GM23338 (cell line): ENCODE results near the gene CUEDC1. TPM values are rescaled to one million over a fixed set of nuclear protein-coding genes. Genes with fewer than 3 reads are reported as not detected.

ENCODE experiments used
- ATAC-seq: fragments of 200-7000 bp; cut with Tn5 transposase; 3 replicates; pipeline ENCODE4 v1.9.1; 2020
- DNase-seq: peaks from one replicate; pipeline ENCODE4 v3.0.0-alpha.2; 2015; ENCODE audit warnings: low spot score
- H2AFZ ChIP-seq: fragments of 200-600 bp; sonication (generic); 2 replicates; pipeline ENCODE4 v1.8.0; 2016; ENCODE audit warnings: antibody characterized with exemption, mild to moderate bottlenecking, moderate library complexity
- H3F3A ChIP-seq: fragments of 200-600 bp; sonication (generic); replicated peaks from 2 replicates; pipeline ENCODE4 v1.8.0; 2017; ENCODE audit warnings: antibody characterized with exemption, mixed run types, low read depth
- H3K27ac ChIP-seq: fragments of 200-600 bp; sonication (generic); 2 replicates; pipeline ENCODE4 v1.6.1; 2016; ENCODE audit warnings: low read depth
- H3K27me3 ChIP-seq: fragments of 200-600 bp; sonication (generic); 2 replicates; pipeline ENCODE4 v1.8.0; 2016; ENCODE audit warnings: mild to moderate bottlenecking, mixed run types, moderate library complexity; ENCODE audit not compliant: insufficient read depth
- H3K36me3 ChIP-seq: fragments of 200-600 bp; sonication (generic); 2 replicates; pipeline ENCODE4 v1.8.0; 2016; ENCODE audit warnings: mild to moderate bottlenecking; ENCODE audit not compliant: insufficient read depth
- H3K4me1 ChIP-seq: fragments of 200-600 bp; sonication (generic); 2 replicates; pipeline ENCODE4 v1.8.0; 2016; ENCODE audit warnings: mild to moderate bottlenecking, moderate library complexity; ENCODE audit not compliant: insufficient read depth
- H3K4me2 ChIP-seq: fragments of 200-600 bp; sonication (generic); 2 replicates; pipeline ENCODE4 v1.7.1; 2017; ENCODE audit warnings: mixed run types
- H3K4me3 ChIP-seq: fragments of 200-600 bp; sonication (generic); 2 replicates; pipeline ENCODE4 v1.6.1; 2016; ENCODE audit warnings: mixed run types
- H3K79me2 ChIP-seq: fragments of 200-600 bp; sonication (generic); replicated peaks from 2 replicates; pipeline ENCODE4 v1.8.0; 2017; ENCODE audit warnings: mild to moderate bottlenecking; ENCODE audit not compliant: insufficient read depth
- H3K9me2 ChIP-seq: fragments of 200-600 bp; sonication (generic); 2 replicates; pipeline ENCODE4 v1.8.0; 2017; ENCODE audit not compliant: insufficient read depth
- H4K20me1 ChIP-seq: fragments of 200-600 bp; sonication (generic); replicated peaks from 2 replicates; pipeline ENCODE4 v1.8.0; 2017; ENCODE audit warnings: mild to moderate bottlenecking; ENCODE audit not compliant: insufficient read depth
- H3K27ac Mint-ChIP-seq: 2 replicates; pipeline ENCODE4 v1.8.0; 2020; ENCODE audit warnings: inconsistent platforms, mild to moderate bottlenecking, moderate library complexity, mixed read lengths
- H3K27me3 Mint-ChIP-seq: 3 replicates; pipeline ENCODE4 v1.8.0; 2022; ENCODE audit warnings: low read depth, mild to moderate bottlenecking, moderate library complexity, mixed read lengths, inconsistent platforms; ENCODE audit not compliant: insufficient read depth, poor library complexity
- H3K36me3 Mint-ChIP-seq: 3 replicates; pipeline ENCODE4 v1.8.0; 2021; ENCODE audit warnings: low read depth, mild to moderate bottlenecking, inconsistent platforms, moderate library complexity, mixed read lengths
- H3K4me1 Mint-ChIP-seq: 3 replicates; pipeline ENCODE4 v1.8.0; 2020; ENCODE audit warnings: mild to moderate bottlenecking, inconsistent platforms, mixed read lengths
- H3K4me3 Mint-ChIP-seq: 3 replicates; pipeline ENCODE4 v1.8.0; 2021; ENCODE audit warnings: moderate library complexity, mild to moderate bottlenecking, inconsistent platforms, mixed read lengths
- H3K9me3 Mint-ChIP-seq: 3 replicates; pipeline ENCODE4 v1.8.0; 2020; ENCODE audit warnings: moderate library complexity, mild to moderate bottlenecking, inconsistent platforms, mixed read lengths
- CREB1 ChIP-seq: fragments of 250-450 bp; sonication (Bioruptor Pico); IDR thresholded peaks from 2 replicates; pipeline ENCODE4 v1.5.0; 2020; ENCODE audit warnings: low read depth, mild to moderate bottlenecking, moderate library complexity
- CTCF ChIP-seq, 2 experiments: fragments of 200-600 bp in 1 of 2; sonication (generic) in 1 of 2; conservative IDR thresholded peaks; 2 replicates each; pipeline versions ENCODE4 v1.5.1 to v1.6.1; 2016 to 2017; ENCODE audit warnings: antibody characterized with exemption in 2 of 2, low read depth in 2 of 2, mild to moderate bottlenecking in 2 of 2, moderate library complexity in 1 of 2
- ETS1 ChIP-seq: IDR thresholded peaks from 2 replicates; pipeline ENCODE4 v1.6.1; 2016; ENCODE audit warnings: antibody characterized with exemption
- EZH2 ChIP-seq: fragments of 200-600 bp; sonication (generic); IDR thresholded peaks from one replicate; pipeline ENCODE4 v1.8.0; 2017; ENCODE audit warnings: antibody characterized with exemption, mild to moderate bottlenecking, low read depth; ENCODE audit not compliant: unreplicated experiment
- EZH2phosphoT487 ChIP-seq: fragments of 200-600 bp; sonication (generic); IDR thresholded peaks from one replicate; pipeline ENCODE4 v1.8.1; 2018; ENCODE audit warnings: antibody characterized with exemption; ENCODE audit not compliant: unreplicated experiment
- JUNB ChIP-seq: IDR thresholded peaks from one replicate; pipeline ENCODE4 v1.6.1; 2016; ENCODE audit warnings: antibody characterized with exemption; ENCODE audit not compliant: unreplicated experiment
- NANOG ChIP-seq: IDR thresholded peaks from 2 replicates; pipeline ENCODE4 v1.6.1; 2016; ENCODE audit warnings: antibody characterized with exemption, borderline replicate concordance
- POLR2AphosphoS5 ChIP-seq: IDR thresholded peaks from 2 replicates; pipeline ENCODE4 v1.6.1; 2016; ENCODE audit warnings: antibody characterized with exemption, low read depth
- REST ChIP-seq: IDR thresholded peaks from one replicate; pipeline ENCODE4 v1.6.1; 2018; ENCODE audit warnings: antibody characterized with exemption; ENCODE audit not compliant: unreplicated experiment
- STAT1 ChIP-seq: IDR thresholded peaks from one replicate; pipeline ENCODE4 v1.6.1; 2016; ENCODE audit warnings: antibody characterized with exemption; ENCODE audit not compliant: unreplicated experiment
- ZNF114 ChIP-seq: fragments of 250-450 bp; sonication (Bioruptor Pico); IDR thresholded peaks from 2 replicates; pipeline ENCODE4 v1.5.0; 2020; ENCODE audit warnings: mild to moderate bottlenecking, moderate library complexity
- ZNF331 ChIP-seq: fragments of 250-450 bp; sonication (Bioruptor Pico); IDR thresholded peaks from 2 replicates; pipeline ENCODE4 v1.5.0; 2020; ENCODE audit warnings: low read depth, mild to moderate bottlenecking, moderate library complexity
- ZNF462 ChIP-seq: fragments of 250-450 bp; sonication (Bioruptor Pico); IDR thresholded peaks from 2 replicates; pipeline ENCODE4 v1.5.0; 2020; ENCODE audit warnings: mild to moderate bottlenecking, moderate library complexity
- polyA plus RNA-seq: library from polyadenylated mRNA; unstranded; fragments of >200 nt; fragmentation: Nextera tagmentation; extraction: Ambion mirVana; gene quantifications from 2 replicates; pipeline ENCODE4 v1.2.1, GENCODE V29; 2016
- total RNA-seq: library from RNA; depleted of rRNA; stranded (reverse); fragments of >200 nt; shearing (Covaris generic); gene quantifications from 2 replicates; pipeline ENCODE4 v1.2.3, GENCODE V29; 2014

CUEDC1 gene
- total and polyA plus RNA-seq, 2 experiments from 2014 or later: 3.0 to 7.7 TPM

- DNase-seq (no peak), ATAC-seq (no peak)
- no peaks in the 10 kb centered on the region for H3K36me3 Mint-ChIP-seq
- TF ChIP-seq ZNF331: no peak
- no peak for TF ChIP-seq ETS1
- no peak for TF ChIP-seq EZH2
- TF ChIP-seq REST: no peak
- no peak for TF ChIP-seq CREB1 (CRISPR knock-in tag)
- no peak for TF ChIP-seq JUNB
- TF ChIP-seq POLR2AphosphoS5: no peak
- TF ChIP-seq STAT1: no peak
- TF ChIP-seq EZH2phosphoT487: no peak
- no peak for TF ChIP-seq ZNF462 (CRISPR knock-in tag)
- TF ChIP-seq NANOG: no peak
- TF ChIP-seq CTCF (conservative IDR thresholded peaks at IDR 0.05; ENCODE audit: low read depth in 2 of 2): no peak
- TF ChIP-seq ZNF114 (CRISPR knock-in tag): no peak
- H3K79me2 ChIP-seq: no peaks in the 10 kb centered on the region
- H3K4me1 Mint-ChIP-seq: peaks cover 13% of the 10 kb centered on the region
- 0 out of 2 replicates have a peak overlapping the region, but pooled peaks have one; percentile 76 for H2AFZ ChIP-seq
- H3F3A ChIP-seq: 0 out of 2 replicates have a peak, but pooled peaks cover 6% of the 10 kb centered on the region
- no peaks in the 10 kb centered on the region for H3K9me3 Mint-ChIP-seq
- H3K27ac Mint-ChIP-seq: no peak overlapping the region
- no peak overlapping the region for H3K4me3 ChIP-seq
- no peak overlapping the region for H3K27ac ChIP-seq
- no peaks in the 10 kb centered on the region; the same call in 1 of the 2 replicates for H4K20me1 ChIP-seq
- peaks cover 3% of the 10 kb centered on the region; the same call in 1 of the 2 replicates for H3K4me1 ChIP-seq
- peaks cover 6% of the 10 kb centered on the region for H3K27me3 Mint-ChIP-seq
- no peaks in the 10 kb centered on the region for H3K27me3 ChIP-seq
- no peak overlapping the region for H3K4me2 ChIP-seq
- H3K36me3 ChIP-seq: no peaks in the 10 kb centered on the region
- no peaks in the 10 kb centered on the region for H3K9me2 ChIP-seq
- H3K4me3 Mint-ChIP-seq: no peak overlapping the region
Measured at GRCh38 chr17:57966246-57966645, 11.0 kb upstream of the CUEDC1 start.
